HEK293T (cell line): Measurements from ENCODE around the gene SRPK3.

Experiments used
- ARNT ChIP-seq: fragments of 450-650 bp; IDR thresholded peaks from 2 replicates; pipeline ENCODE4 v1.6.1; 2017; ENCODE audit warnings: mild to moderate bottlenecking
- BHLHE40 ChIP-seq: fragments of 450-650 bp; IDR thresholded peaks from 2 replicates; pipeline ENCODE4 v1.6.1; 2016; ENCODE audit warnings: mild to moderate bottlenecking, moderate library complexity, borderline replicate concordance
- FOXM1 ChIP-seq: fragments of 450-650 bp; IDR thresholded peaks from 2 replicates; pipeline ENCODE4 v1.6.1; 2017; ENCODE audit warnings: mild to moderate bottlenecking, borderline replicate concordance
- HDGF ChIP-seq: fragments of 450-650 bp; IDR thresholded peaks from 2 replicates; pipeline ENCODE4 v1.6.1; 2017; ENCODE audit warnings: antibody characterized with exemption, borderline replicate concordance
- SP1 ChIP-seq: fragments of 450-650 bp; IDR thresholded peaks from 2 replicates; pipeline ENCODE4 v1.6.1; 2017
- SUZ12 ChIP-seq: fragments of 450-650 bp; IDR thresholded peaks from 2 replicates; pipeline ENCODE4 v1.6.1; 2016; ENCODE audit warnings: mild to moderate bottlenecking
- TF ChIP-seq, protein P1 (sequence below): fragments of 450-650 bp; IDR thresholded peaks from 2 replicates; pipeline ENCODE4 v1.6.1; 2016

DNA sequence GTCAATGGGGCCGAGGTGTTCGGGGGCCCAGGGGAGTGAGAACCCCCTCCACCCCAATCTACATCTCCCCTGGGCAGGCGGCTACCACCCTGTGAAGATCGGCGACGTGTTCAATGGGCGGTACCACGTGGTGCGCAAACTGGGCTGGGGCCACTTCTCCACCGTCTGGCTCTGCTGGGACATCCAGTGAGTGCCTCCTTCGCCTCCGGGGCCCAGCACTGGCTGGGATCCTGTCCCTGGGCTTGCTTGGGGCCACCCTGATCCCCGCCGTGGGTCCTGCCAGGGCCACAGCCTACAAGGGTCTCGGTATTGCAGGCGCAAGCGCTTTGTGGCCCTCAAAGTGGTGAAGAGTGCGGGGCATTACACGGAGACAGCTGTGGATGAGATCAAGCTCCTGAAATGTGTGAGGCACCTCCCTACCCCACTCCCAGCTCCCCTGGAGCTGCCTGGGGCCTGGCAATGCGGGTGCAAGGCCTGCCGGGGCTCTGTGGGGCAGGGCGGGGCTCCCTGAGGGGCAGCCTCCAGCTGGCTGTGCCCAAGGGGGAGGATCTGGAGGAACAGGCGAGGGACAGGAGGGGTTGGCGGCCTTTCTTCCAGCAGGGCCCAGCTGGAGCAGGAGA lies 697 bp downstream of the SRPK3 start:
- TF ChIP-seq BHLHE40 (no peak), HDGF (no peak), ARNT (no peak), SUZ12 (no peak), SP1 (no peak), FOXM1 (no peak)
- TF ChIP-seq, protein P1, sequence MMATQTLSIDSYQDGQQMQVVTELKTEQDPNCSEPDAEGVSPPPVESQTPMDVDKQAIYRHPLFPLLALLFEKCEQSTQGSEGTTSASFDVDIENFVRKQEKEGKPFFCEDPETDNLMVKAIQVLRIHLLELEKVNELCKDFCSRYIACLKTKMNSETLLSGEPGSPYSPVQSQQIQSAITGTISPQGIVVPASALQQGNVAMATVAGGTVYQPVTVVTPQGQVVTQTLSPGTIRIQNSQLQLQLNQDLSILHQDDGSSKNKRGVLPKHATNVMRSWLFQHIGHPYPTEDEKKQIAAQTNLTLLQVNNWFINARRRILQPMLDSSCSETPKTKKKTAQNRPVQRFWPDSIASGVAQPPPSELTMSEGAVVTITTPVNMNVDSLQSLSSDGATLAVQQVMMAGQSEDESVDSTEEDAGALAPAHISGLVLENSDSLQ: no peak
